ENCODE measurements around the gene ZSCAN4.

Gene ZSCAN4

DNA sequence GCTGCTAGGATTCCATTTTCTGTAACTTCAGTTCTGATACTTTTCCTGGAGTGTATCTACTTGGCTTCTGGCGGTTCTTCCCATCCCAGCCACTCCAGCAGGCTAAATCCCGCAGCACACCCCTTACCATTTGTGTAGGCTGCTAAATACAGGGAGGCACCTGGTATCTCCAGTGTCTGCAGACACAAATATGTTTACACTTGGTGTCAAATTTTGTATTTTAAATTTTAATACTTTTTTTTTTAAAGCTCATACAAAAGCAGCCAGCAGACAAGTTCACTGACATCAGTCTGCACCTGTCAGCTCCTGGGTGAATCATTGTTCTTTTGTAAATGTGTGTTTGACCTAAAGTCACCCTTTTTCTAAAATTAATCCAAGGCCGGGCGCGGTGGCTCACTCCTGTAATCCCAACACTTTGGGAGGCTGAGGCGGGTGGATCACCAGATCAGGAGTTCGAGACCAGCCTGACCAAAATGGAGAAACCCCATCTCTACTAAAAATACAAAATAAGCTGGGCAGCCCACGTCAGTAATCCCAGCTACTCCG, 3.4 kb upstream of the ZSCAN4 start:
- no peak overlapping the region for H2AFZ ChIP-seq (ENCODE audit: low read length)

DNA sequence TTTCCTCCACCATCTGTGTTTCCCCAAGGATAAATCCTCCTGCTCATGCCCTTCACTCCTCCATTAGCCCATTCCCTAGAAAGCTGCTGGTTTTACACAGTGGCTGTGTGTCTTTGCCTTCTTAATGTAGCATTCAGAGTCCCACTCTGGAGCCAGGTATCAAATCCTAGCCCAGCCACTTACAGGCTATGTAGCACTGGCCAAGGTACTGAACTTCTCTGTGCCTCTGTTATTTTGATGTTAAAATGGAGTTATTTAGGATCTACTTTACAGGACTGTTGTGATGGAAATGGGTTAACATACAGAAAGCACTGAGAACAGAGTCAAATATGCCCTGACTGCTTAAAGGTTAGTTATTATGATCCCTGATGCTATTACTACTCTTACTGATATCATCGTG, 1.5 kb upstream of the ZSCAN4 start:
- Histone ChIP-seq H3K36me3 (ENCODE audit: insufficient read depth, low read length) (no peaks in the 10 kb centered on the region), H3K27ac (ENCODE audit: low read depth, low read length, poor library complexity, severe bottlenecking) (no peak overlapping the region), H3K9ac (ENCODE audit: low read length) (no peak overlapping the region), H4K20me1 (ENCODE audit: insufficient read depth, low read length) (no peaks in the 10 kb centered on the region), H3K4me3 (ENCODE audit: low read depth, low read length, poor library complexity, severe bottlenecking) (no peak overlapping the region), H3F3A (ENCODE audit: insufficient read depth, low read length) (no peaks in the 10 kb centered on the region), H3K4me1 (ENCODE audit: insufficient read depth, low read length, severe bottlenecking) (no peaks in the 10 kb centered on the region), H2AFZ (ENCODE audit: low read length) (no peak overlapping the region), H3K79me2 (ENCODE audit: insufficient read depth, low read length) (no peaks in the 10 kb centered on the region), H3K9me3 (ENCODE audit: low read length) (no peaks in the 10 kb centered on the region), H3K27me3 (ENCODE audit: insufficient read depth, low read length) (no peaks in the 10 kb centered on the region), H3K4me2 (ENCODE audit: low read length) (no peak overlapping the region), H3K9me2 (ENCODE audit: low read depth, low read length) (no peaks in the 10 kb centered on the region)
- TF ChIP-seq EZH2 (IDR thresholded peaks at IDR 0.05; ENCODE audit: borderline replicate concordance, low read length), result no peak
- TF ChIP-seq CTCF (IDR thresholded peaks at IDR 0.05; ENCODE audit: low read length), result no peak

More for the DNA sequence above, 3.4 kb upstream of the ZSCAN4 start:
- H3K4me3 ChIP-seq (ENCODE audit: low read depth, low read length, poor library complexity, severe bottlenecking), result no peak overlapping the region
- no peaks in the 10 kb centered on the region for H3K4me1 ChIP-seq (ENCODE audit: insufficient read depth, low read length, severe bottlenecking)
- no peaks in the 10 kb centered on the region for H3K27me3 ChIP-seq (ENCODE audit: insufficient read depth, low read length)
- no peaks in the 10 kb centered on the region for H3K36me3 ChIP-seq (ENCODE audit: insufficient read depth, low read length)
- no peaks in the 10 kb centered on the region for H3K9me3 ChIP-seq (ENCODE audit: low read length)
- no peak overlapping the region for H3K4me2 ChIP-seq (ENCODE audit: low read length)
- H3K9ac ChIP-seq (ENCODE audit: low read length), result no peak overlapping the region
- H3K27ac ChIP-seq (ENCODE audit: low read depth, low read length, poor library complexity, severe bottlenecking), result no peak overlapping the region
- H4K20me1 ChIP-seq (ENCODE audit: insufficient read depth, low read length), result no peaks in the 10 kb centered on the region
- H3K9me2 ChIP-seq (ENCODE audit: low read depth, low read length), result no peaks in the 10 kb centered on the region
- H3K79me2 ChIP-seq (ENCODE audit: insufficient read depth, low read length), result no peaks in the 10 kb centered on the region
- TF ChIP-seq CTCF (IDR thresholded peaks at IDR 0.05; ENCODE audit: low read length) (no peak), EZH2 (IDR thresholded peaks at IDR 0.05; ENCODE audit: borderline replicate concordance, low read length) (no peak)
- no peaks in the 10 kb centered on the region for H3F3A ChIP-seq (ENCODE audit: insufficient read depth, low read length)

- no peaks in the 10 kb centered on the region for H3K79me2 ChIP-seq (ENCODE audit: insufficient read depth, low read length)
- H3K4me2 ChIP-seq (ENCODE audit: low read length), result no peak overlapping the region
- no peaks in the 10 kb centered on the region for H3K4me1 ChIP-seq (ENCODE audit: insufficient read depth, low read length, severe bottlenecking)
- H3F3A ChIP-seq (ENCODE audit: insufficient read depth, low read length), result no peaks in the 10 kb centered on the region
- H3K27me3 ChIP-seq (ENCODE audit: insufficient read depth, low read length), result no peaks in the 10 kb centered on the region
- H3K9me3 ChIP-seq (ENCODE audit: low read length), result no peaks in the 10 kb centered on the region
- TF ChIP-seq CTCF (IDR thresholded peaks at IDR 0.05; ENCODE audit: low read length) (no peak), EZH2 (IDR thresholded peaks at IDR 0.05; ENCODE audit: borderline replicate concordance, low read length) (no peak)
- H3K27ac ChIP-seq (ENCODE audit: low read depth, low read length, poor library complexity, severe bottlenecking), result no peak overlapping the region
- no peak overlapping the region for H3K9ac ChIP-seq (ENCODE audit: low read length)
- H4K20me1 ChIP-seq (ENCODE audit: insufficient read depth, low read length), result no peaks in the 10 kb centered on the region
- H3K9me2 ChIP-seq (ENCODE audit: low read depth, low read length), result no peaks in the 10 kb centered on the region
- H3K36me3 ChIP-seq (ENCODE audit: insufficient read depth, low read length), result no peaks in the 10 kb centered on the region
- no peak overlapping the region for H3K4me3 ChIP-seq (ENCODE audit: low read depth, low read length, poor library complexity, severe bottlenecking)
- no peak overlapping the region for H2AFZ ChIP-seq (ENCODE audit: low read length)
Observed at GRCh38 chr19:57671124-57671895, 2.6 kb downstream of the ZSCAN4 start.
